Fibroblast of mammary gland (primary cell): ENCODE data around the gene MINDY4.

Experiments
- DNase-seq: peaks from one replicate; pipeline ENCODE4 v3.0.0-alpha.2; 2010; ENCODE audit warnings: low read depth
- H3K4me3 ChIP-seq: 2 replicates; pipeline ENCODE4 v1.5.1; 2011; ENCODE audit warnings: low read depth, mild to moderate bottlenecking, low read length, moderate library complexity; ENCODE audit not compliant: control insufficient read depth
- TF ChIP-seq, protein P1 (sequence below): conservative IDR thresholded peaks from 2 replicates; pipeline ENCODE4 v1.5.1; 2011; ENCODE audit warnings: low read depth, low read length, inconsistent platforms; ENCODE audit not compliant: control insufficient read depth, insufficient read depth

MINDY4 gene

GRCh38 chr7:30880941-30881340 lies 109.7 kb downstream of the MINDY4 start:
- DNase-seq, result no peak
- no peak overlapping the region for H3K4me3 ChIP-seq
- TF ChIP-seq, protein P1, sequence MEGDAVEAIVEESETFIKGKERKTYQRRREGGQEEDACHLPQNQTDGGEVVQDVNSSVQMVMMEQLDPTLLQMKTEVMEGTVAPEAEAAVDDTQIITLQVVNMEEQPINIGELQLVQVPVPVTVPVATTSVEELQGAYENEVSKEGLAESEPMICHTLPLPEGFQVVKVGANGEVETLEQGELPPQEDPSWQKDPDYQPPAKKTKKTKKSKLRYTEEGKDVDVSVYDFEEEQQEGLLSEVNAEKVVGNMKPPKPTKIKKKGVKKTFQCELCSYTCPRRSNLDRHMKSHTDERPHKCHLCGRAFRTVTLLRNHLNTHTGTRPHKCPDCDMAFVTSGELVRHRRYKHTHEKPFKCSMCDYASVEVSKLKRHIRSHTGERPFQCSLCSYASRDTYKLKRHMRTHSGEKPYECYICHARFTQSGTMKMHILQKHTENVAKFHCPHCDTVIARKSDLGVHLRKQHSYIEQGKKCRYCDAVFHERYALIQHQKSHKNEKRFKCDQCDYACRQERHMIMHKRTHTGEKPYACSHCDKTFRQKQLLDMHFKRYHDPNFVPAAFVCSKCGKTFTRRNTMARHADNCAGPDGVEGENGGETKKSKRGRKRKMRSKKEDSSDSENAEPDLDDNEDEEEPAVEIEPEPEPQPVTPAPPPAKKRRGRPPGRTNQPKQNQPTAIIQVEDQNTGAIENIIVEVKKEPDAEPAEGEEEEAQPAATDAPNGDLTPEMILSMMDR, result no peak

GRCh38 chr7:30881448-30881847 lies 110.2 kb downstream of the MINDY4 start:
- no peak for DNase-seq
- TF ChIP-seq, protein P1, result no peak
- no peak overlapping the region for H3K4me3 ChIP-seq

DNA sequence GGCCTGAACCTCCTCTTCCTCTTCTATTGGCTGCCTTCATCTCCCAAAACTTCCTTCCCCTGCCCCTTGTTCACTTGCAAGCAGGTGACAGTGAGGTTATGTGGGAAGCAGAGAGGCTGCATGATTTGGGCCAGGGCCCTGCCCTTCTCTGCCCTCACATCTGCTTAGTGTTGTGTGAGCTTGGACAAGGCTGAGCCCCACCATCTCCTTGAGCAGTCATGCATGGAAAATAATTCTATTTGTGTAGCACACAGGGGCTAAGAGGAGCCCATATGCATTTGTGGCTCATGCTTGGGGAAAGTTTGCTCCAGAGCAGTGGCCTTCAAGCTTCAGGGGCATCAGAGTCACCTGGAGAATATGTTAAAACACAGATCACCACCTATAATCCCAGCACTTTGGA lies 113.7 kb downstream of the MINDY4 start:
- TF ChIP-seq, protein P1, result no peak
- no peak overlapping the region for H3K4me3 ChIP-seq
- no peak for DNase-seq

- no peak overlapping the region for H3K4me3 ChIP-seq
- peak; percentile 84 for DNase-seq
- TF ChIP-seq, protein P1, result no peak
Observed at GRCh38 chr7:30886608-30887011, 115.4 kb downstream of the MINDY4 start.

GRCh38 chr7:30887464-30887872 lies 116.3 kb downstream of the MINDY4 start:
- no peak overlapping the region for H3K4me3 ChIP-seq
- TF ChIP-seq, protein P1, result no peak
- DNase-seq, result no peak

GRCh38 chr7:30888747-30889146 lies 117.5 kb downstream of the MINDY4 start:
- H3K4me3 ChIP-seq, result no peak overlapping the region
- peak; percentile 88 for DNase-seq
- TF ChIP-seq, protein P1, result no peak

DNA sequence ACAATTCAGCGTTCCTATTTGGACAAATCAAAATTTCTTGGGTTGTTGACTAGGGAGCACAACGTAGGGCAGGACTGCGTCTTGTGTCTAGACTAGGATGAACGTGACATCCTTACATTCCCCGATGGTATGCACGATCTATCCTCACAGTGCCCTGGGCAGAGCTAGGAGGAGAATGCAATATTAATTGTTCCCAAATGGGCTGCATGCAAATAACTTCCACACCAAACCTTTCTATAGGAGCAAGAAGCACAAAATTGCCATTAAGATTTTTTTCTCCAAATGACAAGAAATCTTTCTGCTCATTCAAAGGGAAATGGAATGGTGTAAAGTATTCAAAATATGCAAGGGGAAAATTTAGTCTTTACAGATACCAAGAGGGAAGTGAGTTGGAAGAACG lies 119.0 kb downstream of the MINDY4 start:
- TF ChIP-seq, protein P1, result no peak
- H3K4me3 ChIP-seq, result no peak overlapping the region
- no peak for DNase-seq
